Activated CD4-positive, alpha-beta T cell treated with anti-CD3 and anti-CD28 coated beads, Interleukin-2, amount 50 U/mL, for 1 hour (primary cell): Measurements from ENCODE around the gene PTBP1.

Source experiments
- DNase-seq: peaks from one replicate; pipeline ENCODE4 v3.0.0-alpha.2; 2020

The PTBP1 gene

DNA sequence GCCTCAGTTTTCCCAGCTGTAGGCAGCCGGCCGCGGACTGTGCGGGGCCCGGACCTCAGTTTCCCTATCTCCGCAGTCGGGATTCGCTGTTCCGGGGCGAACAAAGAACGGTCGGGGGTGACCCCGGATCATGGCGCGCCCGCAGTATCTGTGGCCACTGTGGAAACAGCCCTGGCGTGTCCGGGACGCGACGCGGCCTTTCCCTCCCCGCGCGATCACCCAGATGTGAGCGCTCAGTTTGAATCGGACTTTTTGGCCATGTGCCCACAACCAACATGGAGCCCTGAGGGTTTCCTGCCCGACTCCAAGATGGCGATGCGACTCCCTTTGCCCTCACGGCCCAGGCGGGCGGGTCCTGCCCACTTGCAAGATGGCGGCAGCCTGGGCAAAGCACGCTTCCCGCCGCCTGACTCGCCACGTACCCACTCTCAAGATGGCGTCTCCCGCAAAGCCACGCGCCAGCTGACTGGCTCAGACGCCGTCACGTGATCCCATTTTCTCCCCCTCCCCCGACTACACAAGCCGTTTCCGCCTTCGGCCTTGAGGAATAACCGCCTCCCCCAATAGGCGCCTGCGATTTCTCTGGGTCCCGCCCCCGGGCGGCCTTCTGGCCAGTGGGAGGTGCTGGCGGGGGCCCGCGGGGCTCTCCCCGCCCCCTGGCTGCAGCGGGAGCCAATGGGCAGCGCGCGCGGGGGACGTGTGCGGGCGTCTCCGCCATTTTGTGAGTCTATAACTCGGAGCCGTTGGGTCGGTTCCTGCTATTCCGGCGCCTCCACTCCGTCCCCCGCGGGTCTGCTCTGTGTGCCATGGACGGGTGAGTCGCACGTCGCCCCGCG is at the start of gene PTBP1:
PTBP1 (plus strand) TSS at position 761 of the 836 bp plus-strand sequence; CDS start at position 807, 46 bp downstream.
- peak; percentile 98 for DNase-seq

DNA sequence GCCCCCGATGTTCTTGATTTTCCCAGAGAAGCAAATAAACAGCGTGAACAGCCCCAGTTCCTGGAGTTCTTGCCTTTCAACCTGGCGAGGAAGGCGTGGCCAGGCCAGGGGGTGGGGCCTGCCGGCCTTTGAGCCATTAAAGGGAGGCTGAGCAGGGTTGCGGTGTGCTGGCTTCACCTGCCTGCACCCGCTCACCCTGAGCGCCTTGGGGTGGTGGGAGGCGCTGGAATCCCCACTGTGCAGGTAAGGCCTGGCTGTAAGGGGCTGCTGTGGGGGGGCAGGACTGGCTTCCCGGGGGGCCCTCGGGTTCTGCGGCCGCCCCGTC is 49.0 kb upstream of the PTBP1 start:
- no peak for DNase-seq

DNA sequence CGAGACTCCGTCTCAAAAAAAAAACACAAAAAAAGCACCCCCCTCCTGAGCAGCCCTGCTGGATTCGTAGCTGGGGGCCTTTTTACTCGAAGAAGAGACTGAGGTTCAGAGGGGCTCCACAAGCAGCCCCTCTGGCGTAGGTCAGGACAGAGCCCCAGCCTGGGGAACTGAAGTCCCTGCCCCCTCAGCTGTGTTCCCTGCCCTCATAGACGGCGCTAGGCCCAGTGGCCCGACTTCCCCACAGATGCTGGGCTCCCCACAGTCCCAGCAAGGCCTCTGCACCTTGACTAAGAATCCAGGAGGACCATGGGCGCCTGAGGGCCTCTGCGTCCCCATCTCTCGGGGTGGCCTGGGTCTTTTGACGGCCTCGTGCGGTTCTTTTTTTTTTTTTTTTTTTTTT is 47.4 kb upstream of the PTBP1 start:
- DNase-seq: no peak

DNA sequence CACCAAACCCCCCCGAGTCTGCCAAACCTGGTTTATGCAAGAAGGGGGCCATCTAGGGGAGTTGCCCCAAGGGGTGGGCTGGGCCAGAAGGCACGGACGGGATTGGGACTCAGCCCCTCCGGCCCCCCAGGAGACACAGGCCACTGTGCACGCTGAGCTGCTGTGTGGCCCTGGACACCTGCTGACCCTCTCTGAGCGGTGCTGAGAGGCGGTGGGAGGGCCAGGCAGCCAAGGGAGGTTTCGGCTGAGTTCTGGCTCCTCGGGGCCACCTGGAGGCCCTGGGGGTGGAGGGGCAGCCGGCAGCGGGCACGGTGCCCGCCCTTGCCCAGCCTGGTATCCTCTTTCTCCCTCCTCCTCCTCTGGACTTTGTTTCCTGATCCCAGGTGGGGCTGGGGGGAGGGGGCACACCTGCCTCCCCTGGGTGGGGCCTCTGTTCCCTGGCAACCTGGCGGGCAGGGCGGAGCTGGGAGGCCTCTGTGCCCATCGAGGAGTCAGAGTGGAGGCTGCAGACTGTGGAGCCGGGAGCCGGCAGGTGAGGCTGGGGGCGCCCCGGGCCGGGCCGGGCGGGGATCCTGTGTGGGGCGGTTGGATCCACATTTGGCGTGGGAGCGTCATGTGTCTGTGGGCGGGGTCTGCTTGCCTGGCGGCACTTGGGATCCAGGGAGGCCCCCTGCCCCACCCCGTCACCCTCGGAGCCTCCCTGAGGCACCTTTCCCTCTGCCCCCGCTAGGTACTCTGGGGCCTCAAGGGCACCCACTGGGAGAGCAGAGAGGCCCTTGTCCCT is 46.4 kb upstream of the PTBP1 start, which contains the start of gene MISP:
MISP (plus strand) TSS at position 473 of the 784 bp plus-strand sequence. CDS start 5,835 bp downstream, outside the sequence.
- no peak for DNase-seq

DNA sequence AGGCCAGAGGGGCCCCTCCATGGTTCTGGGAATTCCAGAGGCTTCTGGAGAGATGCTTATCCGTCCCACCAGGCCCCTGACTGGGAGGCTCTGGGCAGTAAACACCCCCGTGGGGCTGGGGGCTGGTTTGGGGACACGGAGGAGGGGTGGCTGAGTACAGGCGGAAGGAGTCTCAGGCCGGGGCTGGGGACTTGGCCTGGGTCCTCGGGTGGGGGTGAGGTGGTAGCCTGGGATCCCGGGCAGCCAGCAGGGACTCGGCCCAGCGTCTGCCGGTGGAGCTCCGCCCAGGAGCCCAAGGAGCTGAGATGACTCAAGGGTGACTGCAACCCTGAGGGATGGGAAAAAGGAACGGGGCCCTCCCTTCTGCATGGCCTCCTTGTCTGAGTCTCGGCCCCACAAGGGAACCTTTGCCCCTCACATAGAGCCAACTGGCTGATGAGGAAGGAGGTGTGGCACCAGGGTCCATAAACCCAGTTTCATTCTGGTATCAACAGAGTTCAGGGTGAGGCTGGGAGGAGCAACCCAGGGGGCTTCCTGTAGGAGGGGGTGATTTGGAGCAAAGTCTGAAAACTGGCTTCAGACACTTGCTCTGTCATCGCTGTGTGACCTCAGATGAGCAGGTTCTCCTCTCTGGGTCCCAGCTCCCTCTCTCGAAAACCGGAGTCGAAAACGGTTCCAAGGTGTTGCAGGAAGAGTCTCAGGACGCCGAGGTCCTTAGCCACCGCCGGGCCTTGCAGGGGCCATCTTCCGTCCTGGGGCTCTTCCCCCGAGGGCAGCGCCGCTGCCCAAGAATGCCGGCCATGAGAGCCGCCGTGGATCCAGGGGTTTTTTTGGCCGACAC is 45.5 kb upstream of the PTBP1 start:
- DNase-seq: no peak

DNA sequence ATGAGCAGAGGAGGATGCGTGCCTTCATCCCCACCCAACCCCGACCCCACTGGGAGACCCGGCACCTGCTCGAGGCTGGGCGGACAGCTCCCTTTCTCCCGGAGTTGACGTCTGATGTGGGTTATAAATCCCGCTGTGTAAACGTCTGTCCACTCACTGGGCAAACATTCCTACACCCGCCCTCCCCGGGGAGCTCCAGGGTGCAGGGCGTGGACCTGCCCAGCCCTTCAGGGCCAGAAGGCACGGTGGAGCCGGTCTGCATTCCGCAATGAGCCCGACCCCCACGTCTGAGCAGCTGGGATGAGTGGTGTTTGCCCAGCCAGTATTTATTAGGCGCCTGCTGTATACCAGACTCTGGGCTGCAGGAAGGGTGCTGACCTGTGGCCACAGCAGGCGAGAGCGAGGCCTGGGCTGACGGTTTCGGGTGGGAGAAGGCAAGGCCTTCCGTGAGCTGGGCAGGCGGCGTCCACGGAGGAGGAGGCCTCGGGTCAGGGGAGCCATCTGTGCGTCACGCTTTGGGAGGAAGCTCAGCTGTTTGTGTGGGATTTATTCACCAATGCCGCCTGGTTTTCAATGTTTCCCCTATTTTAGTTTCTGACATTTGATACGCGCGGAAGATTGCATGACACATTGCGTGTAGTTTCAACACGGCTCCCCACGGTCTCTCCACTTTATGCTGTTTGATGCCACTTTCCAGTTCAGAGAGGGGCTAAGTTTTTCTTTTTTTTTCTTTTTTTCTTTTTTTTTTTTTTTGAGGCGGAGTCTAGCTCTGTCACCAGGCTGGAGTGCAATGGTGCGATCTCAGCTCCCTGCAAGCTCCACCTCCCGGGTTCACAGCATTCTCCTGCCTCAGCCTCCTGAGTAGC is 44.4 kb upstream of the PTBP1 start:
- DNase-seq: no peak

DNA sequence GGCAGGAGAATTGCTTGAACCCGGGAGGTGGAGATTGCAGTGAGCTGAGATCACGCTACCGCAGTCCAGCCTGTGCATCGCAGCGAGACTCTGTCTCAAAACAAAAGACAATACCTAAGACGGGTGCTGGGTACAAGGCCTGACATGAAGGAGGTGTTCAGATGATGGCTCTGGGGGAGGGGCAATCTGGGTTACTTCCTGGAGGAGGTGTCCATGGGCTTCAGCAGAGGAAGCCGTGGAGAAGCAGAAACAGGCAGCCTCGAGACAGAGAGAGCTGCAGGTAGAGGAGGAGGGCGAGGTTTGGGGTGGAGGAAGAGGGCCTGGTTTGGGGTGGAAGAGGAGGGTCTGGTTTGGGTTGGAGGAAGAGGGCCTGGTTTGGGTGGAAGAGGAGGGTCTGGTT is 42.7 kb upstream of the PTBP1 start:
- no peak for DNase-seq

DNA sequence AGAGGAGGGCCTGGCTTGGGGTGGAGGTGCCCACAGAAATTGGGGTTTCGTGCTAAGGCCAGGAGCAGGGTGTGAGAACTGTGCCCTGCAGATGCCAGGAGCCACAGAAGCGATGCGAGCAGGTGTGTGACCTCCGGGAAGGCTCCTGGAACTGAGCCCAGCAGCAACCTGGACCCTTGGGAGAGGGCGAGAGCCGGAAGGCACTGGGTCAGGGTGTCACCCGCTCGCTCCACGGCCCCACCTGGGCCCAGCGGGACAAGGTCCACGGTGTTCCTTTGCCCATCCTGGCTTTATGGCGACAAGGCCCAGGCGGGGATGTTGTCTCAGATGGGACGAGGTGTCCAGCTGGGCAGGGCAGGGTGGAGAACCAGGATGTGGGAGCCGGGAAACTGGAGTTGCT is 42.2 kb upstream of the PTBP1 start:
- no peak for DNase-seq

DNA sequence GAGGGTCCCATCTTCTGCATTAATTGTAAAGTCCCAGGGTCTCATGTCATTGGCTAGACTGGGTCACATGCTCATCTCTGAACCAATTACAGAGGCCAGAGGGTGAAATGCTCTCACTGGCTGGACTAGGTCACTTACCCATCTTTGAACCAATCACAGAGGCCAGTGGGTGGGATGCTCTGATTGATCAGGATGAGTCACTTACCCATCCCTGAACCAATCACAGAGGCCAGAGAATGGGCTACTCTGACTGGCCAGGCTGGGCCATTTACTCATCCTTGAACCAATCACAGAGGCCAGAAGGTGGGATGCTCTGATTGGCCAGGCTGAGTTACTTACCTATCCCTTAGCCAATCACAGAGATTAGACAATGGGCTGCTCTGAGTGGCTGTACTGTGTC is 41.0 kb upstream of the PTBP1 start:
- DNase-seq: no peak

DNA sequence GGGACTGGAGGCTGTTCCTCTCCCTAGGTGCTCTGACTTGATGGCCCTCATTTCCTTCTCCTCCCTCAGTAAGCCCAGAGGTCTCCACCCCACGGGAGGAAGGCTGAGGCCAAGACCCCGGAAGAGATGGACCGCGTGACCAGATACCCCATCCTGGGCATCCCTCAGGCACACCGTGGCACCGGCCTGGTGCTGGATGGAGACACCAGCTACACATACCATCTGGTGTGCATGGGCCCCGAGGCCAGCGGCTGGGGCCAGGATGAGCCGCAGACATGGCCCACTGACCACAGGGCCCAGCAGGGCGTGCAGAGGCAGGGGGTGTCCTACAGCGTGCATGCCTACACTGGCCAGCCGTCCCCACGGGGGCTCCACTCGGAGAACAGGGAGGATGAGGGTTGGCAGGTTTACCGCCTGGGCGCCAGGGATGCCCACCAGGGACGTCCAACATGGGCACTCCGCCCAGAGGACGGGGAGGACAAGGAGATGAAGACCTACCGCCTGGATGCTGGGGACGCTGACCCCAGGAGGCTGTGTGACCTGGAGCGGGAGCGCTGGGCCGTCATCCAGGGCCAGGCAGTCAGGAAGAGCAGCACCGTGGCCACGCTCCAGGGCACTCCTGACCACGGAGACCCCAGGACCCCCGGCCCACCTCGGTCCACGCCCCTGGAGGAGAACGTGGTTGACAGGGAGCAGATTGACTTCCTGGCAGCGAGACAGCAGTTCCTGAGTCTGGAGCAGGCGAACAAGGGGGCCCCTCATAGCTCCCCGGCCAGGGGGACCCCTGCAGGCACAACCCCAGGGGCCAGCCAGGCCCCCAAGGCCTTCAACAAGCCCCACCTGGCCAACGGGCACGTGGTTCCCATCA is 40.2 kb upstream of the PTBP1 start:
- no peak for DNase-seq

DNA sequence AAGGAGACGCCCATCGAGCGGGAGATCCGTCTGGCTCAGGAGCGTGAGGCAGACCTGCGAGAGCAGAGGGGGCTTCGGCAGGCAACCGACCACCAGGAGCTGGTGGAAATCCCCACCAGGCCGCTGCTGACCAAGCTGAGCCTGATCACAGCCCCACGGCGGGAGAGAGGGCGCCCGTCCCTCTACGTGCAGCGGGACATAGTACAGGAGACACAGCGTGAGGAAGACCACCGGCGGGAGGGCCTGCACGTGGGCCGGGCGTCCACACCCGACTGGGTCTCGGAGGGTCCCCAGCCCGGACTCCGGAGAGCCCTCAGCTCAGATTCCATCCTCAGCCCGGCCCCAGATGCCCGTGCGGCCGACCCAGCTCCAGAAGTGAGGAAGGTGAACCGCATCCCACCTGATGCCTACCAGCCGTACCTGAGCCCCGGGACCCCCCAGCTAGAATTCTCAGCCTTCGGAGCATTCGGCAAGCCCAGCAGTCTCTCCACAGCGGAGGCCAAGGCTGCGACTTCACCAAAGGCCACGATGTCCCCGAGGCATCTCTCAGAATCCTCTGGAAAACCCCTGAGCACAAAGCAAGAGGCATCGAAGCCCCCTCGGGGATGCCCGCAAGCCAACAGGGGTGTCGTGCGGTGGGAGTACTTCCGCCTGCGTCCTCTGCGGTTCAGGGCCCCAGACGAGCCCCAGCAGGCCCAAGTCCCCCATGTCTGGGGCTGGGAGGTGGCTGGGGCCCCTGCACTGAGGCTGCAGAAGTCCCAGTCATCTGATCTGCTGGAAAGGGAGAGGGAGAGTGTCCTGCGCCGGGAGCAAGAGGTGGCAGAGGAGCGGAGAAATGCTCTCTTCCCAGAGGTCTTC is 39.2 kb upstream of the PTBP1 start:
- DNase-seq: no peak

DNA sequence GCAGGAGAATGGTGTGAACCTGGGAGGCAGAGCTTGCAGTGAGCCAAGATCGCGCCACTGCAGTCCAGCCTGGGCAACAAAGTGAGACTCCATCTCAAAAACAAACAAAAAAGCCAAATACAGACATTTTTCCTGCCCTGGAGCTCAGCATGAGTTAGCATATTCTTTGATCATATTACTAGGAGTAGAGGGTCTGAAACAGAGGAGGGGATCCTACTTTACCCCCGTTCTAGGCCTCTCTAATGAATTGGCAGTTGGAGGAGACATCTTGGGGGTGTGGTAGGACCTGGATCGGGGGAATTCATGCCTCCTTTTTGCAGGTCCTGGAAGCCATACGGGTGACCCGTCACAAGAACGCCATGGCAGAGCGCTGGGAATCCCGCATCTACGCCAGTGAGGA is 34.1 kb upstream of the PTBP1 start:
- DNase-seq: no peak

DNA sequence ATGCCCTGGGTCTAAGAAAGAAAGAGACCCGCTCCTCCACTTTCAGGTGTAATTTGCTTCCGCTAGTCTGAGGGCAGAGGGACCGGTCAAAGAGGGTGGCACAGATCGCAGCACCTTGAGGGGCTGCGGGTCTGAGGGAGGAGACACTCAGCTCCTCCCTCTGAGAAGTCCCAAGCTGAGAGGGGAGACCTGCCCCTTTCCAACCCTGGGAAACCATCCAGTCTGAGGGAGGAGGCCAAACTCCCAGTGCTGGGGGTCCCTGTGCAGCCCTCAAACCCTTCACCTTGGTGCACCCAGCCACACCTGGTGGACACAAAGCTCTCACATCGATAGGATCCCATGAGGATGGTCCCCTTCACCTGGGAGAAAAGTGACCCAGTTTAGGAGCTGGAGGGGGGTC is 33.4 kb upstream of the PTBP1 start:
- DNase-seq: no peak

DNA sequence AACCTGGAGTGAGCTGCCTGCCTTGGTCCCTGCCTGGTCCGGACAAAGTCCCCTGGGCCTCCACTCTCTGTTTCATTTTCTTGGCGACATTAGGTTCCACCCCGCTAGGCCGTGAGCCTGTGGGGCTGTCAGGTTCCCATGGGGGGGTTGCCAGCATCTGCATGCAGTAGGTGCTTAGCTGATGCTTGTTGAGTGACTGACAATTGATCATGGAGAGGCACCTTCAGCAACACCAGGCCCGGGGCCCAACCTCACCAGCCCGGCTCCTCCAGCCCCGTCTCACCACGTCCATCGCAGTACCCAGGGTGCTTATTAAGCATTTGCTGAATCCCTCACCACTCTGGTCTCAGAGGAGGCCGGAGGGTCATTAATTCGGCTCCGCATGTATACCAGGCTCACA is 33.0 kb upstream of the PTBP1 start:
- no peak for DNase-seq

DNA sequence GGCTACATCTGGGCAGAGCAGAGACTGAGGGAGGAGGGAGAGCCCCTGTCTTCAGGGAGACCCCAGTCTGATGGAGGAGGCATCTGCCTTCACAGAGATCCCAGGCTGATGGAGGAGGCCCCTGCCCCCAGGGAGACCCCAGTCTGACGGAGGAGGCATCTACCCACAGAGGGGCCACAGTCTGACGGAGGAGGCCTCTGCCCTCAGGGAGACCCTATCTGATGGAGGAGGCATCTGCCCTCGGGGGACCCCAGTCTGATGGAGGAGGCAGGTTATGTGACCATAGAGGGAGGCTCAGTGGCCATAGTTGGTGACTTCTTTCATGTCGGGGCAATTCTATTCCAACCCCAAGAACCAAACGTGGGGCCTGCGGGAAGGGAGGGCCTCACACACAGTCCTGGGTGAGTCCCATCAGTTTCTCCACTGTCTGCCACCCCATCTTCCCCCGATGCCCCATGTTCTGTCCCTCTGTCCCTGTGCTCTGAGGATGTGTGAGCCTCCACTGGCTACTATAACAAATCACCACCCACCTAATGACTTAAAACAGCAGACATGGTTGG is 32.0 kb upstream of the PTBP1 start:
- no peak for DNase-seq

DNA sequence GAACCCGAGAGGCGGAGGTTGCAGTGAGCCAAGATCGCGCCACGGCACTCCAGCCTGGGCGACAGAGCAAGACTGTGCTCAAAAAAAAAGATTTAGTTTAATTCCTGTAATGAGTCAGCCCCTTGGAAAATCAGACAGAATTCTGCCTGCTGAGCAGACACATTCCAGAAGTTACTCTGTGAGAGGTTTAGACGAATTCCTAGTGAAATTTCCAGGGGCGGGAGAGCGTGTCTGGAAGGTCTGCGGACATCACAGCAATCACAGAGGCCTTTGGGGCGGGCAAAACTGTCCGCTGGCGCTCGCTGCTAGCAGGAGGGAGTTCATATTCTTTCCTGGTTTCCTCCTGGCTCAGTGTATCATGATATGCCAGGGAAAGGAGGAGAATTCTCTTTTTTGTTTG is 28.8 kb upstream of the PTBP1 start:
- no peak for DNase-seq

DNA sequence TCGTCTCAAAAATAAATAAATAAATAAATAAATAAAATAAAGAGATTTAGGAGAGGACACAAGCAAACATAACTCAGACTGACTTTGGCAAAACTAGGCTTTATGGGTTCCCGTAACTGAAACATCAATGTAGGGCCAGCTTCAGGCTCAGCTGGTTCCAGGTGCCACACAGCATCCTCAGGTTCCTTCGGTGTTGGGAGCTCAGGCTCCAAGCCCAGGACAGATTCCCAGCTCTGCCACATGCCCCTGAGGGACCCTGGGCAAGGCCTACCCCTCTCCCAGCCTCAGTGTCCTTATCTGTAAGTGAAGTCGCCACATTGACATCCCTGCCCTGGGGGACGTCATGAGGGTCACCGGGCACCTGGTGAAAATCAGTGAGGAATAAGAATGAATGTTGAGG is 27.6 kb upstream of the PTBP1 start:
- DNase-seq: no peak

DNA sequence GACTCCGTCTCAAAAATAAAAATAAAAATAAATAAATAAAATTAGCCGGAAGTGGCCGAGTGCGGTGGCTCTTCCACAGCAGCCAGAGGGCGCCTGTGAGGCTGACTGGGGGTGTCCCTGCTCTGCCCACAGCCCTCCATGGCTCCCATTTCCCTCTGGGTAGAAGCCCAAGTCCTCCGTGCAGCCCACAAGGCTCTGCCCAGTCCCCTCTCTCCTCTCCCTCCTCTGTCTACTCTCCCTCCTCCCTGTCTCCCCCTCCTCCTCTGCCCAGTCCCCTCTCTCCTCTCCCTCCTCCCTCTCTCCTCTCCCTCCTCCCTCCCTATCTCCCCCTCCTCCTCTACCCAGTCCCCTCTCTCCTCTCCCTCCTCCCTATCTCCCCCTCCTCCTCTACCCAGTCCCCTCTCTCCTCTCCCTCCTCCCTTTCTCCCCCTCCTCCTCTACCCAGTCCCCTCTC is 25.9 kb upstream of the PTBP1 start:
- peak; percentile 23 for DNase-seq

DNA sequence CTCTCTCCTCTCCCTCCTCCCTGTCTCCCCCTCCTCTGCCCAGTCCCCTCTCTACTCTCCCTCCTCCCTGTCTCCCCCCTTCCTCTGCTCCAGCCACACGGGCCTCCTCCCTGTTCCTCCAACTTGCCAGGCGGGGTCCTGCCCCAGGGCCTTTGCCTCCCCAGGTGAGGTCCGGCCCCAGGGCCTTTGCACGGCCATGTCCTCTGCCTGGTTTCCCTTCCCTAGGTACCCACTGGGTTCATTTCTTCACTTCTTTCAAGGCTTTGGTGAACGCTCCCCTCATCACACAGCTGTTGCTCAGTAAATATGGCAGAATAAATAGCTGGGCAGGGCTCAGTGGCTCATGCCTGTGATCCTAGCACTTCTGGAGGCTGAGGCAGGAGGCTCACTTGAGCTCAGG is 25.2 kb upstream of the PTBP1 start:
- no peak for DNase-seq
